IMR-90 (cell line): ENCODE results near the gene ZKSCAN1.

Experiments used
- CTCF ChIP-seq: conservative IDR thresholded peaks from 2 replicates; pipeline ENCODE4 v1.5.1; 2012; ENCODE audit warnings: mild to moderate bottlenecking, low read depth, low read length, improper control_type of control experiment
- MAZ ChIP-seq: IDR thresholded peaks from 2 replicates; pipeline ENCODE4 v1.6.1; 2012; ENCODE audit warnings: low read depth, mild to moderate bottlenecking, low read length, improper control_type of control experiment, moderate library complexity, borderline replicate concordance
- MXI1 ChIP-seq: IDR thresholded peaks from 2 replicates; pipeline ENCODE4 v1.6.1; 2012; ENCODE audit warnings: low read depth, mild to moderate bottlenecking, low read length, moderate library complexity, borderline replicate concordance

GRCh38 chr7:100000239-100000638 is 15.2 kb upstream of the ZKSCAN1 start:
- no peak for TF ChIP-seq CTCF
- no peak for TF ChIP-seq MAZ
- TF ChIP-seq MXI1: no peak
